MM.1S (cell line): ENCODE data around the gene MAPK7.

Experiments
- DNase-seq: peaks from one replicate; pipeline ENCODE4 v3.0.0-alpha.2; 2015
- H2AFZ ChIP-seq: fragments of 300-600 bp; sonication (generic); 2 replicates; pipeline ENCODE4 v1.6.0; 2016; ENCODE audit warnings: antibody characterized with exemption, low read length
- H3F3A ChIP-seq: fragments of 300-600 bp; sonication (generic); 2 replicates; pipeline ENCODE4 v1.6.1; 2016; ENCODE audit warnings: mild to moderate bottlenecking, antibody characterized with exemption, low read length, moderate library complexity, mixed read lengths; ENCODE audit not compliant: insufficient read depth
- H3K27ac ChIP-seq: fragments of 300-600 bp; sonication (generic); 2 replicates; pipeline ENCODE4 v1.5.1; 2016; ENCODE audit warnings: mild to moderate bottlenecking, low read length
- H3K27me3 ChIP-seq: fragments of 300-600 bp; sonication (generic); replicated peaks from 2 replicates; pipeline ENCODE4 v1.6.0; 2016; ENCODE audit warnings: low read length; ENCODE audit not compliant: insufficient read depth
- H3K36me3 ChIP-seq: fragments of 300-600 bp; sonication (generic); replicated peaks from 2 replicates; pipeline ENCODE4 v1.6.1; 2016; ENCODE audit warnings: mild to moderate bottlenecking, low read length, mixed read lengths; ENCODE audit not compliant: insufficient read depth
- H3K4me1 ChIP-seq: fragments of 300-600 bp; sonication (generic); 2 replicates; pipeline ENCODE4 v1.6.1; 2016; ENCODE audit warnings: low read length, mixed read lengths
- H3K4me2 ChIP-seq: fragments of 300-600 bp; sonication (generic); 2 replicates; pipeline ENCODE4 v1.6.0; 2016; ENCODE audit warnings: low read depth, low read length
- H3K4me3 ChIP-seq: fragments of 300-600 bp; sonication (generic); 2 replicates; pipeline ENCODE4 v1.5.1; 2016; ENCODE audit warnings: low read length, mixed read lengths
- H3K79me2 ChIP-seq: fragments of 300-600 bp; sonication (generic); 2 replicates; pipeline ENCODE4 v1.6.1; 2016; ENCODE audit warnings: mixed run types, low read length, mixed read lengths
- H3K9ac ChIP-seq: fragments of 300-600 bp; sonication (generic); 2 replicates; pipeline ENCODE4 v1.6.1; 2016; ENCODE audit warnings: low read length, mixed read lengths
- H3K9me2 ChIP-seq: fragments of 300-600 bp; sonication (generic); replicated peaks from 2 replicates; pipeline ENCODE4 v1.6.1; 2016; ENCODE audit warnings: mild to moderate bottlenecking, low read length, mixed read lengths; ENCODE audit not compliant: insufficient read depth
- H3K9me3 ChIP-seq: fragments of 300-600 bp; sonication (generic); replicated peaks from 2 replicates; pipeline ENCODE4 v1.6.1; 2016; ENCODE audit warnings: mild to moderate bottlenecking, low read length, mixed read lengths; ENCODE audit not compliant: insufficient read depth
- H4K20me1 ChIP-seq: fragments of 300-600 bp; sonication (generic); 2 replicates; pipeline ENCODE4 v1.6.1; 2016; ENCODE audit warnings: mild to moderate bottlenecking, low read length, moderate library complexity, mixed read lengths; ENCODE audit not compliant: insufficient read depth
- EZH2 ChIP-seq: fragments of 300-600 bp; sonication (generic); optimal IDR thresholded peaks from 2 replicates; pipeline ENCODE3; 2017; ENCODE audit warnings: low read depth, mild to moderate bottlenecking, antibody characterized with exemption, low read length, mixed read lengths
- EZH2phosphoT487 ChIP-seq: fragments of 300-600 bp; sonication (generic); IDR thresholded peaks from 2 replicates; pipeline ENCODE4 v1.6.1; 2018; ENCODE audit warnings: antibody characterized with exemption, low read length
- TF ChIP-seq, protein P1 (sequence below): fragments of 300-600 bp; sonication (generic); IDR thresholded peaks from 2 replicates; pipeline ENCODE4 v1.5.1; 2016; ENCODE audit warnings: antibody characterized with exemption, low read length, mixed read lengths

MAPK7 gene

DNA sequence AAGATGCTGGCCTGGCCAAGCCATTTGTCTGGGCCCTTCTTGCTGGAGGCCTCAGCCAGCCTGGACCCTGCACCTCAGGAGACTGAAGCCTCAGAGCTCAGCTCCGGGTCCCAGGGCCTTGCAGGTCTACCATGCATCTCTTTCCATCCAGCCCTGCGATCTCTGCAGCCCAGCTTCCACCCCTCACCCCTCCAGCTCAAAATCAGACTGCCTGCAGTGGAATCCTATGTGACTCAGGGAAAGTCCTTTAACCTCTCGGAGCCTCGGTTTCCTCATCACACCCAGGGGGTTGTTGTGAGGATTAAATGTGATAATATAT is 12.8 kb upstream of the MAPK7 start:
- H3K4me1 ChIP-seq, result peaks cover 9% of the 10 kb centered on the region
- H2AFZ ChIP-seq, result no peak overlapping the region
- H3F3A ChIP-seq, result no peaks in the 10 kb centered on the region
- no peaks in the 10 kb centered on the region for H3K36me3 ChIP-seq
- H3K9me3 ChIP-seq, result no peaks in the 10 kb centered on the region
- no peaks in the 10 kb centered on the region; the same call in 1 of the 2 replicates for H3K27me3 ChIP-seq
- no peak overlapping the region for H3K27ac ChIP-seq
- TF ChIP-seq EZH2 (no peak), EZH2phosphoT487 (no peak)
- TF ChIP-seq, protein P1, sequence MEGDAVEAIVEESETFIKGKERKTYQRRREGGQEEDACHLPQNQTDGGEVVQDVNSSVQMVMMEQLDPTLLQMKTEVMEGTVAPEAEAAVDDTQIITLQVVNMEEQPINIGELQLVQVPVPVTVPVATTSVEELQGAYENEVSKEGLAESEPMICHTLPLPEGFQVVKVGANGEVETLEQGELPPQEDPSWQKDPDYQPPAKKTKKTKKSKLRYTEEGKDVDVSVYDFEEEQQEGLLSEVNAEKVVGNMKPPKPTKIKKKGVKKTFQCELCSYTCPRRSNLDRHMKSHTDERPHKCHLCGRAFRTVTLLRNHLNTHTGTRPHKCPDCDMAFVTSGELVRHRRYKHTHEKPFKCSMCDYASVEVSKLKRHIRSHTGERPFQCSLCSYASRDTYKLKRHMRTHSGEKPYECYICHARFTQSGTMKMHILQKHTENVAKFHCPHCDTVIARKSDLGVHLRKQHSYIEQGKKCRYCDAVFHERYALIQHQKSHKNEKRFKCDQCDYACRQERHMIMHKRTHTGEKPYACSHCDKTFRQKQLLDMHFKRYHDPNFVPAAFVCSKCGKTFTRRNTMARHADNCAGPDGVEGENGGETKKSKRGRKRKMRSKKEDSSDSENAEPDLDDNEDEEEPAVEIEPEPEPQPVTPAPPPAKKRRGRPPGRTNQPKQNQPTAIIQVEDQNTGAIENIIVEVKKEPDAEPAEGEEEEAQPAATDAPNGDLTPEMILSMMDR, result no peak
- H3K9me2 ChIP-seq, result no peaks in the 10 kb centered on the region
- H3K4me3 ChIP-seq, result no peak overlapping the region
- no peaks in the 10 kb centered on the region for H4K20me1 ChIP-seq
- DNase-seq, result no peak
- H3K79me2 ChIP-seq, result no peaks in the 10 kb centered on the region
- no peak overlapping the region for H3K4me2 ChIP-seq
- no peak overlapping the region for H3K9ac ChIP-seq

DNA sequence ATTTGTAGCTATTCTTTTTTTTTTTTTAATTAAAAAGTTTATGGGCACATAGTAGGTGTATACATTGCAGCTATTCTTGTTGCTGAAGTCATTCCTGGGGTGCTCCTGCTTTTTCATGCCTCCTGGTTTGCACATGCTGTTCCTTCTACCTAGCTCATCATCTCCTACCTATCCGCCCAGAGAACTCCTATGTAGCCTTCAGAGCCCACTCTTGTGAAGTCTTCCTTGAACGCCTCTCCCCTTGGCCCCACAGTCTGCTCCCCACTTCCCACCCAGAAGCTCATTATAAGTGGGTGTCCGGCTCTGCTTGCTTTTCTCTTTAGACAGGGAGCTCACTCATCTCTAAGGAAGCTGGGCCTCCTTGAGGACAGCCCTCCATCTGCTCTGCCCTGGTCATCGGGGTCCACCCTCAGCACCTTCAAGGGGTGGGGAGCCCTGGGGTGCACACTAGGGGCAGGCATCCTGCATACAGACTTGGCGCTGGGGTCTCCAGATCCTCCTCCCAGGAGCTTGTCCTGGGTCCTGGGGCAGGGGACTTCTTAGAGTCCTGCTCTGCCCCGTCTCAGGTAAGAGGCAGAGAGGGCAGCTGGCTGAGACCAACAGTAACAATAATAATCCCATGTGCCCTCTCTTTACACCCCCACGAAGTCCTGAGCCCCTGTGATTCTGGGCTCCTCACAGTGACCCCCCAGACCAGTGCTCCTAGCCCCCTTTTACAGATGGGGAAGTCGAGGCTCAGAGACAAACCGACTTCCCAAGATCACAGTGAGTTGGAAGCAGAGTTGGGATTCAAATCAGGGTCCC is 12.3 kb upstream of the MAPK7 start:
- Histone ChIP-seq H3K4me2 (no peak overlapping the region), H3K4me3 (no peak overlapping the region), H3K9me2 (no peaks in the 10 kb centered on the region), H3K36me3 (no peaks in the 10 kb centered on the region), H4K20me1 (no peaks in the 10 kb centered on the region), H2AFZ (no peak overlapping the region), H3K79me2 (no peaks in the 10 kb centered on the region), H3K27ac (no peak overlapping the region), H3K9ac (no peak overlapping the region), H3F3A (no peaks in the 10 kb centered on the region), H3K9me3 (no peaks in the 10 kb centered on the region), H3K4me1 (peaks cover 15% of the 10 kb centered on the region), H3K27me3 (no peaks in the 10 kb centered on the region; the same call in 1 of the 2 replicates)
- TF ChIP-seq EZH2, result no peak
- no peak for TF ChIP-seq EZH2phosphoT487
- TF ChIP-seq, protein P1, result no peak
- DNase-seq, result no peak

DNA sequence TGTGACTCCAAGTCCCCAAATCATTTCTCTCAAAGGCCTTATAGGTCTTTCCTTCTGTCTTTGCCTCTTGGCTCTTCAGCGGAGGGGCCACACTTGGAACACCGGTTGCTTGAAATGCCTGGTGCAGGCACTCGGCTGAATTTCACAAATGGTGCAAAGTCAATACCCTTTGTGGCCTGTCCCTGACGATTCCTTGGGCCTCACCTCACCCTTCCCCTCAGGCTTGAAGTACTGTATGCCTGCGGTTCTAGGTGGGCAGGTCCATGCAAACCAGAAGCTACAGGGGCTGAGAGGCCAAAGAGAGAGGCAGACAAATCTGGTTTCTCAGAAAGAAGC is 11.7 kb upstream of the MAPK7 start:
- Histone ChIP-seq H3F3A (no peaks in the 10 kb centered on the region), H3K27me3 (no peaks in the 10 kb centered on the region; the same call in 1 of the 2 replicates), H3K36me3 (no peaks in the 10 kb centered on the region), H3K9ac (no peak overlapping the region), H2AFZ (no peak overlapping the region), H3K9me2 (no peaks in the 10 kb centered on the region), H3K4me3 (no peak overlapping the region), H4K20me1 (no peaks in the 10 kb centered on the region), H3K4me2 (no peak overlapping the region), H3K9me3 (no peaks in the 10 kb centered on the region), H3K79me2 (no peaks in the 10 kb centered on the region), H3K27ac (no peak overlapping the region), H3K4me1 (peaks cover 15% of the 10 kb centered on the region)
- TF ChIP-seq, protein P1, result no peak
- no peak for TF ChIP-seq EZH2
- no peak for TF ChIP-seq EZH2phosphoT487
- no peak for DNase-seq
